ENCODE results near the gene ELL2.

DNA sequence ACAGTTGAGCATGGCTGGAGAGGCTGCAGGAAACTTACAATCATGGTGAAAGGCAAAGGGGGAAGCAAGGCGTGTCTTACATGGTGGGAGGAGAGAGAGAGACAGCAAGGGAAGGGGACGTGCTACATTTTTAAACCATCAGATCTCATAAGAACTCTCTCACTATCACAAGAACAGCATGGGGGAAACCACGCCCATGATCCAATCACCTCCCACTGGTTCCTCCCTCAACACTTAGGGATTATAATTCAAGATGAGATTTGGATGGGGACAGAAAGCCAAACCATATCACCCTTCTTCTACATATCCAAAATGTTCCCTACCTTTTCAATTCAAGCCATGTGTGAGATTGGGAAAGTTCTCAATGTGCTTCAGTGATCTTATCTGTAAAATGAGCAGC lies 116.3 kb downstream of the ELL2 start:
- TF ChIP-seq, protein P1, sequence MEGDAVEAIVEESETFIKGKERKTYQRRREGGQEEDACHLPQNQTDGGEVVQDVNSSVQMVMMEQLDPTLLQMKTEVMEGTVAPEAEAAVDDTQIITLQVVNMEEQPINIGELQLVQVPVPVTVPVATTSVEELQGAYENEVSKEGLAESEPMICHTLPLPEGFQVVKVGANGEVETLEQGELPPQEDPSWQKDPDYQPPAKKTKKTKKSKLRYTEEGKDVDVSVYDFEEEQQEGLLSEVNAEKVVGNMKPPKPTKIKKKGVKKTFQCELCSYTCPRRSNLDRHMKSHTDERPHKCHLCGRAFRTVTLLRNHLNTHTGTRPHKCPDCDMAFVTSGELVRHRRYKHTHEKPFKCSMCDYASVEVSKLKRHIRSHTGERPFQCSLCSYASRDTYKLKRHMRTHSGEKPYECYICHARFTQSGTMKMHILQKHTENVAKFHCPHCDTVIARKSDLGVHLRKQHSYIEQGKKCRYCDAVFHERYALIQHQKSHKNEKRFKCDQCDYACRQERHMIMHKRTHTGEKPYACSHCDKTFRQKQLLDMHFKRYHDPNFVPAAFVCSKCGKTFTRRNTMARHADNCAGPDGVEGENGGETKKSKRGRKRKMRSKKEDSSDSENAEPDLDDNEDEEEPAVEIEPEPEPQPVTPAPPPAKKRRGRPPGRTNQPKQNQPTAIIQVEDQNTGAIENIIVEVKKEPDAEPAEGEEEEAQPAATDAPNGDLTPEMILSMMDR (IDR thresholded peaks at IDR 0.05) = no peak
- TF ChIP-seq EZH2 (IDR thresholded peaks at IDR 0.05; ENCODE audit: borderline replicate concordance, insufficient read depth, low read depth, low read length, poor library complexity, severe bottlenecking) = no peak
